K562 (cell line): ENCODE results near the gene ARFIP2.

Experiments
- PYGO2 ChIP-seq: fragments of 450-650 bp; IDR thresholded peaks from 2 replicates; pipeline ENCODE4 v1.6.1; 2016; ENCODE audit warnings: mild to moderate bottlenecking, missing genetic modification characterization, moderate library complexity, missing compliant biosample characterization
- TF ChIP-seq, protein P1 (sequence below), 3 experiments: IDR thresholded peaks in 2 of 3; conservative IDR thresholded peaks in 1 of 3; 2 replicates each; pipeline ENCODE4 v1.5.1; 2011 to 2012; ENCODE audit warnings: low read length in 3 of 3, mild to moderate bottlenecking in 3 of 3, control low read depth in 2 of 3, improper control_type of control experiment in 1 of 3, inconsistent platforms in 1 of 3, low read depth in 1 of 3, mixed read lengths in 1 of 3, moderate library complexity in 1 of 3; ENCODE audit not compliant: insufficient read depth in 2 of 3
- TF ChIP-seq, protein P2 (sequence below): IDR thresholded peaks from 2 replicates; pipeline ENCODE4 v1.6.1; 2016; ENCODE audit warnings: missing genetic modification characterization, missing compliant biosample characterization

DNA sequence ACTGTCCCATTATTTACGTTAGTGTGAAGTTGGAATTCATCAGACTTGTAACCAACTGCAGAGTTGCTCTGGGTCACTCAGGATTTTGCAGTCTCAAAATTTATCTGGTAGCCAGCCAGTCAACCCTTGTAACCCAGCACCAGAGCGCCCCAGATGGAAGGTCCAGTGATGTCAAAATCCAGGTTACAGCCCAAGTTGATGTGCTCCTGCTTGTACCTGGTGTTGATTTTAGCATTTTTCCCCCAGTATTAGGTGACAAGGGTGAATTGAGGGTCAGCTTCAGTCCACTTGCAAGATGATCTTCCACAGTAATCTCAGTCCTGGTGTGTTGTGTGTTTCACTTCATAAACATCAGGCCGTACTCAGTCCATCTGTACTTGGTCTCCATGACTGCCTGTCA, 7.7 kb upstream of the ARFIP2 start:
- TF ChIP-seq PYGO2 (tag) = no peak
- TF ChIP-seq, protein P1, sequence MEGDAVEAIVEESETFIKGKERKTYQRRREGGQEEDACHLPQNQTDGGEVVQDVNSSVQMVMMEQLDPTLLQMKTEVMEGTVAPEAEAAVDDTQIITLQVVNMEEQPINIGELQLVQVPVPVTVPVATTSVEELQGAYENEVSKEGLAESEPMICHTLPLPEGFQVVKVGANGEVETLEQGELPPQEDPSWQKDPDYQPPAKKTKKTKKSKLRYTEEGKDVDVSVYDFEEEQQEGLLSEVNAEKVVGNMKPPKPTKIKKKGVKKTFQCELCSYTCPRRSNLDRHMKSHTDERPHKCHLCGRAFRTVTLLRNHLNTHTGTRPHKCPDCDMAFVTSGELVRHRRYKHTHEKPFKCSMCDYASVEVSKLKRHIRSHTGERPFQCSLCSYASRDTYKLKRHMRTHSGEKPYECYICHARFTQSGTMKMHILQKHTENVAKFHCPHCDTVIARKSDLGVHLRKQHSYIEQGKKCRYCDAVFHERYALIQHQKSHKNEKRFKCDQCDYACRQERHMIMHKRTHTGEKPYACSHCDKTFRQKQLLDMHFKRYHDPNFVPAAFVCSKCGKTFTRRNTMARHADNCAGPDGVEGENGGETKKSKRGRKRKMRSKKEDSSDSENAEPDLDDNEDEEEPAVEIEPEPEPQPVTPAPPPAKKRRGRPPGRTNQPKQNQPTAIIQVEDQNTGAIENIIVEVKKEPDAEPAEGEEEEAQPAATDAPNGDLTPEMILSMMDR (IDR thresholded peaks at IDR 0.05 in 2 of 3, conservative IDR thresholded peaks at IDR 0.05 in 1 of 3; ENCODE audit: insufficient read depth in 2 of 3, low read depth in 1 of 3, low read length in 3 of 3) = no peak
- TF ChIP-seq, protein P2, sequence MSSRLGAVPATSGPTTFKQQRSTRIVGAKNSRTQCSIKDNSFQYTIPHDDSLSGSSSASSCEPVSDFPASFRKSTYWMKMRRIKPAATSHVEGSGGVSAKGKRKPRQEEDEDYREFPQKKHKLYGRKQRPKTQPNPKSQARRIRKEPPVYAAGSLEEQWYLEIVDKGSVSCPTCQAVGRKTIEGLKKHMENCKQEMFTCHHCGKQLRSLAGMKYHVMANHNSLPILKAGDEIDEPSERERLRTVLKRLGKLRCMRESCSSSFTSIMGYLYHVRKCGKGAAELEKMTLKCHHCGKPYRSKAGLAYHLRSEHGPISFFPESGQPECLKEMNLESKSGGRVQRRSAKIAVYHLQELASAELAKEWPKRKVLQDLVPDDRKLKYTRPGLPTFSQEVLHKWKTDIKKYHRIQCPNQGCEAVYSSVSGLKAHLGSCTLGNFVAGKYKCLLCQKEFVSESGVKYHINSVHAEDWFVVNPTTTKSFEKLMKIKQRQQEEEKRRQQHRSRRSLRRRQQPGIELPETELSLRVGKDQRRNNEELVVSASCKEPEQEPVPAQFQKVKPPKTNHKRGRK = no peak
